H1 (cell line): ENCODE data around the gene CLDN34. TPM values are rescaled to one million over a fixed set of nuclear protein-coding genes. Genes with fewer than 3 reads are reported as not detected.
A peak's percentile ranks its signal among the peaks of the same experiment; 100 is the strongest.

ENCODE experiments used
- CTCF ChIA-PET: fragments of 300-600 bp; sonication (Branson Sonifier 250); formaldehyde crosslinking; loops from one replicate; lab custom pipeline; 2021; ENCODE audit not compliant: partially characterized antibody; lab: Charles Lee
- POLR2A ChIA-PET: fragments of 300-600 bp; sonication (Branson Sonifier 250); formaldehyde crosslinking; loops from one replicate; lab custom pipeline; 2021; ENCODE audit warnings: inconsistent platforms; ENCODE audit not compliant: partially characterized antibody; lab: Charles Lee
- DNase-seq, 2 experiments: peaks; one replicate each; pipeline versions ENCODE4 v3.0.0 to v3.0.0-alpha.2; 2010 to 2022; ENCODE audit warnings: low spot score in 2 of 2, low read depth in 1 of 2, mixed read lengths in 1 of 2
- FAIRE-seq: peaks from 2 replicates; lab custom pipeline; 2011; peaks lifted over from hg19 to GRCh38; lab: Jason Lieb, UNC
- H2AFZ ChIP-seq: 2 replicates; pipeline ENCODE4 v1.8.1; 2012; ENCODE audit warnings: low read length, inconsistent platforms
- H2AK5ac ChIP-seq: 2 replicates; pipeline ENCODE4 v1.6.1; 2013; ENCODE audit warnings: low read depth, low read length
- H2BK120ac ChIP-seq: replicated peaks from 2 replicates; pipeline ENCODE3; 2013; ENCODE audit warnings: low read depth, low read length, inconsistent platforms
- H2BK12ac ChIP-seq: 2 replicates; pipeline ENCODE4 v1.6.1; 2013; ENCODE audit warnings: low read depth, low read length
- H2BK15ac ChIP-seq: 2 replicates; pipeline ENCODE4 v1.6.1; 2013; ENCODE audit warnings: low read length
- H2BK20ac ChIP-seq: 2 replicates; pipeline ENCODE4 v1.6.1; 2013; ENCODE audit warnings: low read length
- H2BK5ac ChIP-seq: 2 replicates; pipeline ENCODE4 v1.6.1; 2013; ENCODE audit warnings: low read depth, low read length
- H3K14ac ChIP-seq: 2 replicates; pipeline ENCODE4 v1.6.1; 2013; ENCODE audit warnings: inconsistent platforms; ENCODE audit not compliant: insufficient read length
- H3K18ac ChIP-seq: 2 replicates; pipeline ENCODE4 v1.6.1; 2013; ENCODE audit warnings: low read length; ENCODE audit errors: extremely low read depth
- H3K23ac ChIP-seq: 2 replicates; pipeline ENCODE4 v1.6.1; 2013; ENCODE audit warnings: inconsistent platforms; ENCODE audit not compliant: insufficient read length
- H3K23me2 ChIP-seq: 2 replicates; pipeline ENCODE4 v1.6.1; 2013; ENCODE audit warnings: low read depth, low read length
- H3K27ac ChIP-seq: 2 replicates; pipeline ENCODE4 v1.6.1; 2011; ENCODE audit warnings: low read depth, low read length, inconsistent platforms
- H3K27me3 ChIP-seq, 4 experiments: replicated peaks in 1 of 4; 1 replicate in 1 of 4; 2 replicates in 3 of 4; pipeline versions ENCODE4 v1.6.1 to v1.8.1; 2011 to 2013; ENCODE audit warnings: low read length in 3 of 4, mild to moderate bottlenecking in 3 of 4, inconsistent platforms in 2 of 4, mixed read lengths in 2 of 4, moderate library complexity in 1 of 4; ENCODE audit not compliant: control insufficient read depth in 3 of 4, insufficient read depth in 3 of 4; ENCODE audit errors: extremely low read depth in 1 of 4
- H3K36me3 ChIP-seq, 4 experiments: 2 replicates each; pipeline versions ENCODE4 v1.6.1 to v1.8.1; 2011 to 2013; ENCODE audit warnings: mild to moderate bottlenecking in 4 of 4, low read length in 3 of 4, moderate library complexity in 2 of 4, control low read depth in 1 of 4, inconsistent platforms in 1 of 4; ENCODE audit not compliant: insufficient read depth in 4 of 4, control insufficient read depth in 2 of 4
- H3K4ac ChIP-seq: replicated peaks from 2 replicates; pipeline ENCODE3; 2013; ENCODE audit warnings: low read length, low read depth, mixed read lengths, inconsistent platforms; ENCODE audit not compliant: insufficient read length
- H3K4me1 ChIP-seq, 4 experiments: replicated peaks in 1 of 4; 1 replicate in 1 of 4; 2 replicates in 3 of 4; pipeline versions ENCODE4 v1.6.1 to v1.8.1; 2011 to 2013; ENCODE audit warnings: low read length in 3 of 4, inconsistent platforms in 2 of 4, mixed read lengths in 1 of 4; ENCODE audit not compliant: insufficient read depth in 4 of 4, control insufficient read depth in 3 of 4
- H3K4me2 ChIP-seq, 2 experiments: 2 replicates each; pipeline versions ENCODE4 v1.6.1 to v1.8.1; 2011 to 2013; ENCODE audit warnings: low read depth in 2 of 2, low read length in 2 of 2, control low read depth in 1 of 2, inconsistent platforms in 1 of 2, mild to moderate bottlenecking in 1 of 2; ENCODE audit not compliant: insufficient read depth in 1 of 2
- H3K4me3 ChIP-seq, 4 experiments: fragments of 200-600, 300-600 bp in 1 of 4; sonication (generic), shearing (Covaris generic), sonication (Bioruptor Twin) in 1 of 4; 2 replicates each; pipeline versions ENCODE4 v1.5.1 to v1.8.1; 2011 to 2016; ENCODE audit warnings: low read length in 4 of 4, low read depth in 3 of 4, control low read depth in 2 of 4, inconsistent platforms in 2 of 4, mild to moderate bottlenecking in 2 of 4, mixed read lengths in 1 of 4, moderate library complexity in 1 of 4; ENCODE audit not compliant: insufficient read depth in 2 of 4; ENCODE audit errors: extremely low read depth in 1 of 4
- H3K56ac ChIP-seq: replicated peaks from 2 replicates; pipeline ENCODE3; 2013; ENCODE audit warnings: low read depth, mild to moderate bottlenecking, mixed read lengths, low read length, inconsistent platforms; ENCODE audit not compliant: insufficient read length
- H3K79me1 ChIP-seq: 2 replicates; pipeline ENCODE4 v1.6.1; 2013; ENCODE audit warnings: low read depth, low read length, control low read depth
- H3K79me2 ChIP-seq, 2 experiments: 2 replicates each; pipeline versions ENCODE4 v1.6.1 to v1.8.1; 2012 to 2013; ENCODE audit warnings: low read length in 2 of 2, mild to moderate bottlenecking in 2 of 2, inconsistent platforms in 1 of 2; ENCODE audit not compliant: insufficient read depth in 2 of 2, control insufficient read depth in 1 of 2
- H3K9ac ChIP-seq, 4 experiments: replicated peaks in 1 of 4; 1 replicate in 1 of 4; 2 replicates in 3 of 4; pipeline versions ENCODE4 v1.6.1 to v1.8.1; 2011 to 2013; ENCODE audit warnings: low read depth in 3 of 4, low read length in 3 of 4, control low read depth in 2 of 4, mild to moderate bottlenecking in 2 of 4, moderate library complexity in 2 of 4, inconsistent platforms in 1 of 4; ENCODE audit errors: extremely low read depth in 1 of 4
- H3K9me3 ChIP-seq, 2 experiments: 2 replicates each; pipeline versions ENCODE4 v1.6.1 to v1.8.1; 2012 to 2013; ENCODE audit warnings: mild to moderate bottlenecking in 2 of 2, moderate library complexity in 2 of 2, control low read depth in 1 of 2, inconsistent platforms in 1 of 2, low read depth in 1 of 2, low read length in 1 of 2, mixed read lengths in 1 of 2; ENCODE audit not compliant: insufficient read depth in 2 of 2
- H4K20me1 ChIP-seq, 2 experiments: replicated peaks in 1 of 2; 2 replicates each; pipeline versions ENCODE3 to v1.8.1; 2011 to 2013; ENCODE audit warnings: inconsistent platforms in 2 of 2, low read length in 2 of 2, mild to moderate bottlenecking in 1 of 2; ENCODE audit not compliant: insufficient read depth in 2 of 2, control insufficient read depth in 1 of 2
- H4K5ac ChIP-seq: 2 replicates; pipeline ENCODE4 v1.6.1; 2013; ENCODE audit warnings: low read length, low read depth, mixed read lengths, inconsistent platforms; ENCODE audit not compliant: insufficient read length
- H4K8ac ChIP-seq: 2 replicates; pipeline ENCODE4 v1.8.0; 2013; ENCODE audit warnings: mild to moderate bottlenecking, moderate library complexity, low read length, inconsistent platforms; ENCODE audit not compliant: insufficient read depth; ENCODE audit errors: extremely low read depth
- H4K91ac ChIP-seq: replicated peaks from 2 replicates; pipeline ENCODE3; 2013; ENCODE audit warnings: low read length, mixed read lengths, inconsistent platforms; ENCODE audit not compliant: insufficient read length
- JUN ChIP-seq: IDR thresholded peaks from 2 replicates; pipeline ENCODE4 v1.6.1; 2011; ENCODE audit warnings: low read depth, mild to moderate bottlenecking, improper control_type of control experiment, low read length
- POLR2A ChIP-seq, 2 experiments: IDR thresholded peaks; 1 replicate in 1 of 2; 2 replicates in 1 of 2; pipeline ENCODE4 v1.6.1; 2011; ENCODE audit warnings: low read depth in 2 of 2, low read length in 2 of 2, mild to moderate bottlenecking in 2 of 2; ENCODE audit errors: control extremely low read depth in 1 of 2
- RXRA ChIP-seq: IDR thresholded peaks from 2 replicates; pipeline ENCODE4 v1.6.1; 2011; ENCODE audit warnings: low read depth, mild to moderate bottlenecking, low read length, moderate library complexity; ENCODE audit not compliant: insufficient read depth
- SP2 ChIP-seq: IDR thresholded peaks from 2 replicates; pipeline ENCODE4 v1.6.1; 2012; ENCODE audit warnings: mild to moderate bottlenecking, low read length, inconsistent platforms
- WGBS, 2 experiments: shearing (Covaris generic) in 1 of 2; methylation state at CpG; one replicate each; pipeline versions ENCODE4 v1.1.6 to v1.1.7; 2013 to 2015; ENCODE audit warnings: low lambda C conversion rate in 2 of 2, mixed read lengths in 2 of 2, inconsistent platforms in 1 of 2, low coverage in 1 of 2, missing lambda C conversion rate in 1 of 2; ENCODE audit not compliant: insufficient replicate concordance in 2 of 2, insufficient coverage in 1 of 2, insufficient read length in 1 of 2; ENCODE audit errors: extremely low coverage in 1 of 2, missing lambda C conversion rate in 1 of 2; 5-methylcytosine and 5-hydroxymethylcytosine counted together
- polyA plus RNA-seq, 7 experiments: library from polyadenylated mRNA; depleted of rRNA in 3 of 7; stranded (reverse) in 5 of 7; unstranded in 2 of 7; fragments of >200 nt in 5 of 7; fragments of 200-250 nt in 2 of 7; gene quantifications; 1 replicate in 5 of 7; 2 replicates in 1 of 7; 4 replicates in 1 of 7; pipeline versions ENCODE4 v1.2.1 to v1.2.3, GENCODE V29; 2011 to 2013; ENCODE audit warnings: missing spikeins in 2 of 7, mixed read lengths in 2 of 7
- total RNA-seq: library from RNA; stranded (reverse); fragmentation: NEBNext Ultra II Directional; extraction: Animal tissue kit (Norgen Biotek cat#: 25700); gene quantifications from 2 replicates; pipeline ENCODE4 v1.2.1, GENCODE V29; 2021

The CLDN34 gene
- total and polyA plus RNA-seq, 2 of the 8 experiments (the other 6 are each of a cell fraction or from before 2014, with no cell fraction given) = 0.26 to 0.50 TPM

GRCh38 chrX:10010686-10011085 lies 43.5 kb downstream of the CLDN34 start:
- Histone ChIP-seq H3K23ac (no peak overlapping the region), H3K56ac (no peak overlapping the region), H4K91ac (no peak overlapping the region), H3K9me3 (no peaks in the 10 kb centered on the region), H3K79me1 (no peaks in the 10 kb centered on the region), H3K23me2 (no peaks in the 10 kb centered on the region), H2BK5ac (no peak overlapping the region), H3K4me3 (peak overlapping the region in 1 of 4 experiments; percentile 35; a peak in 1 of 8 replicates), H2BK15ac (no peak overlapping the region), H4K8ac (no peak overlapping the region), H3K79me2 (no peaks in the 10 kb centered on the region), H3K36me3 (no peaks in the 10 kb centered on the region), H3K4ac (no peak overlapping the region), H3K4me1 (peaks cover 0 to 24% (median 6%) of the 10 kb centered on the region in 4 experiments; a peak in 4 of 7 replicates), H3K9ac (no peak overlapping the region), H3K27me3 (no peaks in the 10 kb centered on the region), H4K20me1 (no peaks in the 10 kb centered on the region), H3K27ac (peak overlapping the region; percentile 15; the same call in 1 of the 2 replicates), H4K5ac (no peak overlapping the region), H3K18ac (no peak overlapping the region), H2BK20ac (no peak overlapping the region), H2AK5ac (no peak overlapping the region), H3K14ac (no peak overlapping the region), H2BK120ac (no peak overlapping the region), H2AFZ (no peak overlapping the region), H3K4me2 (peak overlapping the region; percentile 43 to 61; a peak in 3 of 4 replicates), H2BK12ac (no peak overlapping the region)
- TF ChIP-seq SP2 (no peak), POLR2A (IDR thresholded peaks at IDR 0.05; ENCODE audit: control extremely low read depth in 1 of 2, low read depth in 2 of 2, low read length in 2 of 2) (no peak), RXRA (no peak), JUN (no peak)
- CTCF ChIA-PET = interaction anchor here (0.6 to 1.8 kb wide), 2 partner anchors 14 to 42 kb away, joined by 3 to 7 read pairs; no protein-coding TSS in a partner anchor
- 14% methylated on average over 5 of the region's 5 CpGs; no CpG with 5 or more reads in 1 of the 2 experiments for WGBS, 2 experiments
- DNase-seq (no peak), FAIRE-seq (no peak)
- POLR2A ChIA-PET = interaction anchor here (0.9 kb wide), 1 partner anchor 39 kb away, joined by 3 read pairs; no protein-coding TSS in a partner anchor
